NCI-H2107 treated with DMSO at 0.1 percent for 48 hours (cell line): Measurements from ENCODE around the gene IKZF1.

ENCODE experiments used
- DNase-seq: peaks from one replicate; lab custom pipeline; 2025; ENCODE audit not compliant: unreplicated experiment; lab: John Stamatoyannopoulos, UW

Gene IKZF1

DNA sequence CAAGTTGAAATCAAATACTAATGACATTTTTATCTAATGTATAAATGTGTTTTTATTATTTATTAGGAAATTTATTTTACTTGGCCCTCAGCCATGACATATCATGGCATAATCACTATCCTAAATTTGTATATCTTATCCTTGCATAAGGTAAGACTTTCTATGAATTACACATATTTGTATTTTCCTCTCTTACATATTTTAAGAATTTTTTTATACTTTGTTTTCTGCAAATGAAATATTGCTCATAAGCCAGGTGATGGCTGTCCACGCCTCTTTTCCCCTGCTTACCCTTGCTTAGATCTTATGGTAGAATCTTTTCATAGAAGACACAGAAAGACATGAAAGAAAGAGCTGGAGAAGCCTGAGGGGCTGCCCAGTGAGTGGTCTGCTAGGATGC is 48.2 kb downstream of the IKZF1 start:
- no peak for DNase-seq

DNA sequence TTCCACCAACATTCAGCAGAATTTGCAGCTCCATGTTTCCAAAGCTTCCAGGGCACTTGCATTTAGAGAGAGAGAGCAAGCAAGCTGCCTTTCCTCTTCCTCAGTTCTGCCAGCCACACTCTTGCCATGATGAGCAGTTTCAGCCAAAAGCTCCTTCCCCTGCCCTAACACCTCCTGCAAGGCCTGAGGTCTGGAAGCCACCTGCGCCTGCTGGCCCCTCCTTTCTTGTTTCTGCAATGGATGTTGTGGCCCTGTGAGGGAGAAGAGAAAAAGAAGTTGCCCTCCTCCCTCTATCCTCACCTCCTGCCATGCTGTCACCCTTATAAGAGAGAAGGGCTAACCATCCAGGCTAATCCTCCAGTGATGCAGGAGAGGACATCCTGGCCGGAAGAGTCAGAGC is 48.7 kb downstream of the IKZF1 start:
- no peak for DNase-seq

DNA sequence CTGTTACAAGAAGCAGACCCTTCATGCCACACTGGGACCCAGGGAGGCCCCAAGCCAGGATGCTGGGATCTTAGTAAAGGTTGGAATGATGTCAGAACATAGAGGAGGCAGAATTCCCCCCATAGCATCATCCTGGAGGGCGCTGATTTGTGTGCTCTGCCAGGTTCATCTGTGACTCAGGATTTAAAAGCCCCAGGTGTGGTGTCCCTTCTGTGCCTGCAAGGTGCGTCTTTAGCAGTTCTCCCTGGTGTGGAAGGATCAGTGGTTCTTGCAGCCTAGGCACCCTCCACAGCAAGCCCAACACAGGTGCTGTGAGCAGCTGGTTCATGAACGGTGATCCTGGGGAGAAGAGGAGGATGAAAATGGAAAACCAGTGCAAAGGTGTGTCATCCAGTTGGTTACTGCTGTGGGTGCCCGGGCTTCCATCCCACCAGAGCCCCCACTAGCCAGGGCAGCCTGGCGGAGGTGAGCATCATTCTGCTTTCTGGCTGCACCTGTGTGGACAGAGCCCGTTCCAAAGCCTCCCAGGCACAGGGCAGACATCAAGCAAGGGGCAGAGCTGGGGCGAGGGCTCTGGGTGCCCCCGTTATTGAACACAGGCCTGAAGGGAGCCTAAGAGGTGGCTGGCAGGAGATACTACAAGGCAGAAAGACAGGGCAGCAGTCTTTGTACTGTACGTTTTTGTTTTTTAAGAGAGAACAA is 49.5 kb downstream of the IKZF1 start:
- no peak for DNase-seq

DNA sequence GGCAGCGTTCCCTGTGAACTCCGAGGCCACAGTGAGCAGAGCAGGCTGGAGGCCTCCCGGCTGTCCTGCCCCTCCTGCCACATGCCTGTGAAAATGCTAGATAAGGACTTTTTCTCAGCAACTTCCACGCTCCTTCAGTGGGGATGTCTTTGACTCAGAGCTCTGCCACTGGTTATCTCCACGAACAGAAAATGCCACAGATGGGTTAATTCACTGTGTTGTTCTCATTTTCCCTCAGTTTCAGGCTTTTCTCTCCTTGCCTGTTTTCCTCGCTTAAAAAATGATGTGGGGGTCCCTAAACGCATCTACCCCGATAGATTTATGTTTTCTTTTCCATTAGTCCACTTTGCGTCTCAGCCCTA is 51.3 kb downstream of the IKZF1 start:
- no peak for DNase-seq

DNA sequence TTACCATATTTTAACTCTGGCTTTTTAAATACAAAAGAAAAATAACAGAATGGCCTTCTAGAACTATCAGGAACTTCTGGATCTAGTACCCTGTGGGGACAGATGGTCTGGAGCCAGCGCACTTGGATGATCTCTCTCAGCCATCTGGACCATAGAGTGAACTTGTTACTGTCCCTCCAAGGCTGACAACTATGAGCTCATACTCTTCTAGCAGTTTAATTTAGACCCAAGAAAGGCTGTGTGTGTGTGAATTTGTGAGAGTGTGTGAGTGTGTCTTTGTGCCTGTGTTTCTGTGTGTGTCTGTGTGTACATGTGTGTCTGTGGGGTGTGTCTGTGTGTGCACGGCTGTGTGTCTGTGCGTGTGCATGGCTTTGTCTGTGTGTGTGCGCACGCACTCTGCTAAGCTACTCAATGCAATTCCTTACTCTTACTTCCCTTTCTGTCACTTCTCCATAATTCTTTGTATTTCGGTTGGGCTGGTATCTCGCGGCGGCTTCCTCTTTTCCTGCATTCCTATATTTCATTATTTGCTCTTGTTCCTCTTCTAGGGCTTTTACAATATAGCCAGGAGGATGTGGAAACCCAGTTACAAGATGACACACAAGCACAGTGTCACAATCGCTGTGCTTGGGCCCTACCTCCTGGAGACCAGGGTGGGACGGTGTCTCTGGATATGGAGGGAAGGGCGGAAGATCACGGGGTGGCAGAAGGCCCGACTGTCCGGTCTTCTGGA is 51.9 kb downstream of the IKZF1 start:
- no peak for DNase-seq

DNA sequence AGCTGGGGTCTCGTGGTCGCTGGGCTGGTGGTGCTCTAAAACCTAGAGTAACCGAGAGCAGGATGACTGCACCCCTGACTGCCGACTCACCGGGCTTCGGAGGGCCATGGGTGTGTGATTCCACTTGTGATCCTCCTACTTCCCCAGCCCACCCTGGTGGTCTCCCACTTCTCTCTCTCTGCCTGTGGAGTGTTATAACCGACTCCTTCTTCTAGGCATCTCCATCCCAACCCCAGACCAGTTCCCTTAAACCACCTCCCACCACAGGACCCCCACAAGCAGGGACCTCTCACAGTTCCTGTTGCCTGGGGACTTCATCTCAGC is 52.4 kb downstream of the IKZF1 start:
- DNase-seq: no peak

DNA sequence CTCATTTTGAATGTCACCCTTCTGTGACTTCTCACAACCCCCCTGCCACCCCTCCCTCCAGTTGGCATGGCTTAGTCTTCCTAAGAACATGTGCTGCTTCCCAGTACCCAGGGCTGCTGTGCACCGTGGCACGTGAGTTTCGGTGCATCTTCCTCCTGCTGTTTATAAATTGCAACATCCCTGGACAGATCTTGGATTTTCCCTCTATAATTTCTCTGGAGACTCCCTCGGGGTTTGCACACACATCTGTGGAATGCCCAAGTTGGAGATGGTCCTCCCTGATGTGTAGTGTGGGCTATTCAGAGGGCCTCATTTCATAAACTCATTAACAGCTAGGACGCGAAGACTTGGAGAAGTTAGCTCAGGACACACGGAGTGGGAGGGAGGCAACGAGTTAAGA is 52.9 kb downstream of the IKZF1 start:
- no peak for DNase-seq

DNA sequence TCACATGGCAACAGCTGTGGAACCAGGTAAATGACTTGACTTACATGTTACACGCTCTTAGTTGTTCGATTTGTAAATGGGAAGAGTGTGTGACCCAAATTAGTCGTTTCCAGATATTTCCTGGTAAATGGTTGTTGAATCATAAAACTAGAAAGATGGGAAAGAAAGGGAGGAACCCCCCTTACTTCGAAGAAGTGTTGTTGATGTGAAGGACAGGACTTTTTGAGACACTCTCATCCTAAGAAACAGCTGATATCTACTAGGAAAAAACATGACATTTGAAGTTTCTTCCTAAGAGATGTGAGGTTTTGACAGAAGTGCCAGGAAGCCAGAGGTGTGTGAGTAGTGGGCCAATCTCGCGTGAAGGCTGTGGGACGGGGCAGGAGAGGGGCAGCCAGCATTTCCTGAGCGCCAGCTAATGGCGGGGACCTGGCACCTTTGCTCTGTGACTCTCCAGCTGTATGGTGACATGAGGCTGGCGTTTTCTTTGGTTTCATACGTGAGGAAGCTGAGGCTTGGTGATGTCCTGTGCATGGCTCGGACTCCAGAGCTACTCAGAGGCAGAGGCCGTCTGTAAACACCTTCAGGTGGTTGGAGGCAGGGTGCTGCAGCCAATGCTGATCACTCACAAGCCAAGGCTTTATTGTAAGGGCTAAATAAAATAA is 53.7 kb downstream of the IKZF1 start:
- no peak for DNase-seq

DNA sequence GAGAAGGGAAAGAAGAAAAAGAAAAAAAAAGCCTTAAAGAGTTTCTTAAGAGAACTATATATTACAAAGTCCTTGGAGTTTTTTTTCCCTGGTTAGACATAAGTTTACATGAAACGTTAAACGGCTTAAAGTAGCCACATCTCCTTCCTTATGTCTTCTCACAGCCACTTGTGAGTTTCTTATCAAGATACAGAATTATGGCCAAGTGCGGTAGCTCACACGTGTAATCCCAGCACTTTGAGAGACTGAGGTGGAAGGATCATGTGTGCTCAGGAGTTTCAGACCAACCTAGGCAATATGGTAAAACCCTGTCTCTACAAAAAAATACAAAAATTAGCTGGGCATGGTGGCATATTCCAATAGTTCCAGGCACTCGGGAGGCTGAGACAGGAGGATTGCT is 54.3 kb downstream of the IKZF1 start:
- no peak for DNase-seq

DNA sequence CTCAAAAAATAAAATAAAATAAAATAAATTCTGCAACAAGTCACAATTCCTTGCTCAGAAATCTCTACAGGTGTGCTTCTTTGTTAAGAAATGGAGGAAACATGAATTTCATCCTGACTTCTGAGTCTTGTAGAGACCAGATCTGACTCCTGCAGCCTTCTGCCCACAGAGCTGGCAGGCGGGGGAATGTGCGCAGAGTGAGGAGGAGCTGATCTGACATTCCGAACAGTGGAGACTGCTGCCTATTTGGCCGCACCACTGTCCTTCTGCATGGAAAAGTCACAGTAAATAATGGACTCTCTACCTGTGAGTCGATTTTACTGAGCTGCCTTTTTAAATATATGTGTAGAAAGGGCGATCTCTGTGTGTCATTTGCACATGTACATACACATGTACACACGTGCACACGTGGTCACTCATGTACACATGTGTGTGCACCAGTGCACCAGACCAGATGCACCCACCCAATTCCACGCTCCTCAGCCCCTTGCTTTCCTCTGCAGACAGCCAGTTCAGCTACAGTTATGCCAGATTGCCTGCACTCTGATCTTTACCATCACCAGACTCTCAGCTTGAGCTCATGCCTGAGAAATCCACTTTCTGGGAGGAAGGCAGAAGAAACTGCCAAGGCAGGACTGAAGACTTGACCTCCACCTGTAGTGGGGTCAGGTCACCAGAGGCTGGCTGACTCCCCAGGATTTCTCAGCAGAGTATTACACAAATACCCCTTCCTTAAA is 54.9 kb downstream of the IKZF1 start:
- no peak for DNase-seq

DNA sequence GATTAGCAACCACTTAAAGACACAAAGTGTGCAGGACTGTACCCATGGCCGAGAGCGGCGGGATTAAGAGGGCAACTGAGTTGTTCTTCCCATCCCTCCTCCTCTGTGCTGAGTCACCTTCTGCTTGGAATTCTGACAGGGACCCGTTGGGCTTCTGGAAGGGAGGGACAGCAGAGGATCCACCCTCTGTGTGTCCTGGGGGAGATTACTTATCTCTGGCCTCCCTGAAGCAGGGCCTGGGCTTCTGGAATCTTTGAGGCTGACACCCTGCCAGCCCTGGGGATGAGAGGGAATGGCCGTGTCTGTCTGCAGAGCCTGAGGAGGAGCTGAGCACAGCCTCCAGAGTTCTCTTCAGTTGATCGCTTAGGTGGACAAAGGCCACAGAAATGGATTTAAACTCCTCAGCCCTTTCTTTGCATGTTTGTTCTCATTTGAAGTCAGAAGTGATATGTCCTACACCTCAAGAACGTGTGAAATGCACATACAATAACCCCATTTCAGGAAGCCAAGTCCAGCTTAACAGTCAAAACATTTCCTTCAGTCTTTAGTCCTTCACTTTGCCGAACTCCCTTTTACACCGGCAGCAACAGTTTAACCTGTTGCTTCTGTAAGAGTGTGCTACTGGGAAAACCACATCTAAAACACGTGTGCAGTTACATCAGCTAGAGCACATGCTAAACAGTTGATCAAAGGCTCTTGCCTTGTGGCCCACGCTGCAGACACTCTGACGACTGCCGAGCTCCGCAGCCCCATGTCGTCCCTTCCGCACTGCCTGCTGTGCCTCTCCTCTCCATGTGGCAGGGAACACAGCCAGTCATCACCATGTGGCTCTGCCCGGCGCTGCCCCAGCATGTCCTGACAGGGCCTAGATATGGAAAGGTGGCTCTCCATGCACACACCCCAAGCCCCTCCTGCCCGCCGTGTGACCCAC is 55.7 kb downstream of the IKZF1 start:
- no peak for DNase-seq

DNA sequence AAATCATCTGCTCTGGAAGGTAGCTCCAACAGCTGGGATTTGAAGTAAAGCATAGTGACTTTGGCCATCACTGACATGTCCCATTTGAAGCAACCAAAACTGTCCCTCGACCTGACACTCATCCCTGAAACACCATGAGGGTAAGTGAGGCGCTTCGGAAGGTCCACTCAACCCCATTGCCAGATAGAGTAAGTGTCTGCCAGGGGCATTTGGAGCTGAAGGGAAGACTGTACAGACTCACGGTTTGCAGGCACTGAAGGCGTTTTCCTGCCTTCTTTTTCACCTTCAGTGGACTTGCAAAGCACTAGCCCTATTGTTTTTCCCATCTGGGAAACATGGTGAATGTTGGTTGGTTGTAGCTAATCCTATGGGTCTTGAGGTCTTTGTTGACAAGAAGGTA is 57.6 kb downstream of the IKZF1 start:
- no peak for DNase-seq

DNA sequence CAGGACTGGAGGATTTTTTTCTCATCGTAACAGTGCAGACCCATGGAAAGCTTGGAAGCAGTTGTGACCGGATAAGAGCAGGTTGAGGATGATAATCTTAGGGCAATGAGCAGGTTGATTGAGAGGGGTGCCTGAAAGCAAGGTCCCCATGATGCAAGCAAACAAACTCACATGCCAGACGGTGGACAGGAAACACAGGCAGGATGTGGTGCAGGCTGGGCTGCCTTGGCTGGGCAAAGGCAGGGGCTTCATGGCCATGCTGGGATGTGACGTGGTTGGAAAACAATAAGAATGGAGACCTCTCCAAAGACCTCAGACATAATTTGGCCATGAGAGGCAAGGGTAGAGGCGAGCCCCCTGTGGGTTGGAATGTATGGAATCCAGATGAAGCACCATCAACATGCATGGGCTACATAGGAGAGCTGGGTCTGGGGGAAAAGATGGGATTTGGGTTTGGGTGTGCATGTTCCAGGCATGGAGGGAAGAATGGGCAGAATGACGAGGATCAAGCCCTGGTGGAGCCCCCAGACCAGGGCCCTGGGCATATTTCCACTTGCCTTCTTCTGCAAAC is 58.3 kb downstream of the IKZF1 start:
- no peak for DNase-seq

DNA sequence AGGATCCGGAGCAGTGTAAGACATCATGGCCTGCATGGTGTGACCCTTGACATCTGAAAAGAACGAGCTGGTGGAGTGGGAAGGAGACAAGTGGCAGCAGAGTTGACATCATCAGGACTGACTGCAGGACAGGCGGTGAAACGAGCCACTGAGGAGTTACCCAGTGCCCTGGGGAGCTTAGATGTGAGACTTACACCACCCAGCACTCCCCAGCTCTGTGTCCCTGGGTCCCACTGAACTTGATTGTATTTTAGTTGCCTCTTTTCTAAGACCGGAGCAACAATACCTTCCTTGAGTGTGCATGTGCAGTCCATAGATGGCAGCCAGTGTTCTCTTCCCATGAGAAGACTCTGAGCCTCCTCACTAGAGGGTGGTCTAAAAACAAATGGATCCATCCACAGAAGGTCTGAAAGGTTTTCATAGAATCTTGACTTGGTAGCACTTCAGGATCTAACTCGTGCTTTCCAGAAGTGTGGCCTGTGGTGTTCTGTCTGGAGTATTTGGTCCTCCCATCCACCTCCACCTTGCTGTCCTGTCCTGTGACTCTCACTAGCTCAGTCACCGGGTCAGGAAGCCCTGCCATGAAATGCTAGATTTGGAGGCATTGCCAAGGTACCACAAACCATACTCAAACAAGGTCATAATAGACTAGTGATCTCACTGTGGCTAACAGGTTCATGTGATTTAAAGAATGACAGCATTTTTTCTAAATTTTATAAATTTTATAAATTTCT is 59.0 kb downstream of the IKZF1 start:
- no peak for DNase-seq

DNA sequence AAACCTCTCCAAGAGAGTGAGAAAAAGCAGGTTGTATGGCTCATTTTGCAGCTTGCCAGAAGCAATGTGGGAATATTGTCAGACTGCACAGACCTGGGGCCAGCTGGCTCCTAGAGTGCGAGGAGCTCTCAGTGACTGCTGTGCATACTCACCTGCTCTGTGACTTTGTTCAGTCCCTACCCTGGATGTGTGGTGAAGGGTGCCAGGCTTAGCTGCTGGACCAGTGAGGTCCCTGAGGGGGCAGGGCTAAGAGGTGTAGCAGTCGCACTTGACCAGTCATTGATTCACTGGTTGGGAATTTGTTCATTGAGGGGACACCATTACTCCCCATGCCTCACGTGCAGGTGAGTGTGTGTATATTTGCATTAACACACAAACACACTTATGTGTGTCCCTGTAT is 60.1 kb downstream of the IKZF1 start:
- no peak for DNase-seq

DNA sequence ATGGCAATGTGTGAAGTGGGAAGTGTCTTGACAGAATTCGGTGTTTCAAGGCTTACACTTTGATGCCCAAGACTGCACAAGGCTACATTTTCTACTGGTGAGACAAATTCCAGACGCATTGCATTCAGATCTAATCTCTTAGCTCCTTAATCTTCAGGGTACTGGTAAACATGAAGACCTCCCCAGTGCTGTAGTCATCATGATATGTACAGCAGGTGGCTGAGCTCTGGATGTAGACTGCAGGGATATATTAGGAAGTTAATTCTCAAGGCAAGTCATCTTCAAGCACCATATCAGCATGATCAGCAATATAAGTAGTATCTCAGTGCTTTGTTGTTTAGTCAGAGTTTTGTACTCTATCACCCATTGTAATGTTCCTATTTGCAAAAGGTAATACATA is 61.8 kb downstream of the IKZF1 start:
- DNase-seq: no peak

DNA sequence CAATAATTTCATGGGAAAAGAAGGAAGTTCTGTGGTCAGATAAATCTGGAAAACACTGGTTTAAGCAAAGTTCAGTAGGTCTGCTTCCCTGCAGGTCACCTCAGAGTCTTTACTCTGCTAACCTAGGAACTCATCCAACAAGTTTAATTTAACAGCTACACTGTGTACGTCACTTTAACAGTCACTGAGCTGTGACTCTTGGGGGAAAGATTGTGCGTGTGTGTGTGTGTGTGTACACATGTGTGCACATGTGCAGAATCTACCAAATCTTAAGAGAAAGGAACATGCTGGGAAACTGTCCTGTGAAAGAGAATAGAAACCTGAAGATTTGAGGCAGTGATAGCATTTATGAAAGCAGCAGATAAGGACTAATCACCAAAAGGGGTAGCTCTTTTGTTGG is 62.6 kb downstream of the IKZF1 start:
- no peak for DNase-seq

DNA sequence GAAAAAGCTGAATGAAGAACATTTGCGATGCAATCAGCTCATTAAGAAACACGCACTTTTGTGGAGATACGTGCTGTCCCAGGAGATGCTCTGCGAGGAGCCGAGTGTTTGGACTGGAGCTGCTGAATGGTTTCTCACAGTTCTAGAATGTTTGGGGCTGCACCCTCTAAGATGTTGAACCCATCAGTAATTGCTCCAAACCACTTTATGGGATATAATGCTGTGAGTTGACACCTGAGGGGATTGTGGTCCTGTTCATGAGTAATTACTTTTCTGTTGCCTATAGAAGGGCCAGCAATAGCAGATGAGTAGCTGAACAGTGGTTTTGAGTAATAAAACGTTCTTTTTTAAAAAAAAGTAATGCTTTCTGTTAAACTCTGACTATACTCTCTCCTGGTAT is 63.1 kb downstream of the IKZF1 start:
- DNase-seq: no peak

DNA sequence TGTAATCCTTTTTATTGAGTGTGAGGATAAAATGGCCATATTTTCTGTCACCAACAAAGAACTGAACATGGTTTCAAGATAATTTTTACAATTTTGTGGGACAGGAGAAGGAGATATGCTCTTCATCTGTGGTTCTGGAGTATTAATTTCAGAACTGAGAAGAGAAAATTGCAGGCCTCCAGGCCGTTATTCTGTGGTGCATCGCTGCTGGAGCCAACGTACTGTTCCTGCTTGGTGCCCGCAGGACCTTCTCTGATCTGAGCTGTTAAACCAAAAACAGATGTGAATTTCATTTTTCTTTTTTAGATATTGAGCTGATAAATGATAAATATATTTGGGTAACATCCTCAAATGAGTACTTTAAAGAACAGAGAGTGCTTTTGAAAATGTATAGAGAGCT is 63.9 kb downstream of the IKZF1 start:
- no peak for DNase-seq
